ENCODE results near the gene APEH. TPM values are rescaled to one million over a fixed set of nuclear protein-coding genes. Genes with fewer than 3 reads are reported as not detected.

The APEH gene
- polyA plus RNA-seq, 3 donors: 66.1 to 105 (median 92.6) TPM

GRCh38 chr3:49657208-49657915, 16.8 kb upstream of the APEH start:
- H3K27me3 Mint-ChIP-seq (ENCODE audit: low read depth in 3 of 3): peaks cover 2 to 7% (median 6%) of the 10 kb centered on the region in 3 donors
- no peaks in the 10 kb centered on the region for H3K36me3 Mint-ChIP-seq
- H3K9me3 Mint-ChIP-seq: no peaks in the 10 kb centered on the region
- Histone ChIP-seq H3K27ac (ENCODE audit: low read depth in 1 of 2, low read length in 2 of 2) (no peak overlapping the region), H3K4me3 (replicated peaks in 1 of 3; ENCODE audit: low read depth in 2 of 3, low read length in 3 of 3) (no peak overlapping the region), H3K9me3 (replicated peaks in 1 of 2; ENCODE audit: control insufficient read depth in 1 of 2, insufficient read depth in 1 of 2, low read length in 2 of 2) (no peaks in the 10 kb centered on the region), H3K4me1 (ENCODE audit: control insufficient read depth in 1 of 2, insufficient read depth in 2 of 2, low read length in 2 of 2) (peaks cover 0 to 5% of the 10 kb centered on the region in 2 donors), H3K9ac (ENCODE audit: insufficient read depth, low read length, poor library complexity, severe bottlenecking) (no peak overlapping the region), H2AFZ (ENCODE audit: insufficient read depth, low read depth, low read length, poor library complexity, severe bottlenecking) (no peak overlapping the region), H3K36me3 (replicated peaks in 1 of 2; ENCODE audit: control insufficient read depth in 1 of 2, insufficient read depth in 2 of 2, low read length in 2 of 2) (no peaks in the 10 kb centered on the region), H3K79me2 (ENCODE audit: insufficient read depth, low read length) (no peaks in the 10 kb centered on the region), H4K20me1 (ENCODE audit: insufficient read depth, low read length) (no peaks in the 10 kb centered on the region), H3K4me2 (replicated peaks; ENCODE audit: extremely low read depth, low read length, poor library complexity, severe bottlenecking) (no peak overlapping the region), H3K27me3 (ENCODE audit: control insufficient read depth in 2 of 2, insufficient read depth in 2 of 2, low read length in 2 of 2) (peaks cover 0 to 2% of the 10 kb centered on the region in 2 donors)
- 96% methylated on average over 36 of the region's 36 CpGs for WGBS (ENCODE audit: insufficient coverage)
- peaks cover 4% of the 10 kb centered on the region for H3K4me1 Mint-ChIP-seq
- H3K27ac Mint-ChIP-seq: no peak overlapping the region
- H3K4me3 Mint-ChIP-seq: no peak overlapping the region
- no peak for DNase-seq
- intact Hi-C loops (cut with micrococcal nuclease): no loop called here
- TF ChIP-seq CTCF (IDR thresholded peaks at IDR 0.05): no peak

- intact Hi-C loops (cut with micrococcal nuclease): no loop called here
- Histone ChIP-seq H3K4me3 (replicated peaks in 1 of 3; ENCODE audit: low read depth in 2 of 3, low read length in 3 of 3) (no peak overlapping the region), H3K36me3 (replicated peaks in 1 of 2; ENCODE audit: control insufficient read depth in 1 of 2, insufficient read depth in 2 of 2, low read length in 2 of 2) (no peaks in the 10 kb centered on the region), H4K20me1 (ENCODE audit: insufficient read depth, low read length) (no peaks in the 10 kb centered on the region), H2AFZ (ENCODE audit: insufficient read depth, low read depth, low read length, poor library complexity, severe bottlenecking) (no peak overlapping the region), H3K4me2 (replicated peaks; ENCODE audit: extremely low read depth, low read length, poor library complexity, severe bottlenecking) (no peak overlapping the region), H3K9ac (ENCODE audit: insufficient read depth, low read length, poor library complexity, severe bottlenecking) (no peak overlapping the region), H3K4me1 (ENCODE audit: control insufficient read depth in 1 of 2, insufficient read depth in 2 of 2, low read length in 2 of 2) (peaks cover 0 to 7% of the 10 kb centered on the region in 2 donors), H3K27me3 (ENCODE audit: control insufficient read depth in 2 of 2, insufficient read depth in 2 of 2, low read length in 2 of 2) (peaks cover 0 to 2% of the 10 kb centered on the region in 2 donors), H3K27ac (ENCODE audit: low read depth in 1 of 2, low read length in 2 of 2) (no peak overlapping the region), H3K9me3 (replicated peaks in 1 of 2; ENCODE audit: control insufficient read depth in 1 of 2, insufficient read depth in 1 of 2, low read length in 2 of 2) (no peaks in the 10 kb centered on the region), H3K79me2 (ENCODE audit: insufficient read depth, low read length) (no peaks in the 10 kb centered on the region)
- Mint-ChIP-seq H3K36me3 (no peaks in the 10 kb centered on the region), H3K4me3 (no peak overlapping the region), H3K27ac (peak overlapping the region in 1 of 7 donors; percentile 6), H3K9me3 (no peaks in the 10 kb centered on the region), H3K27me3 (ENCODE audit: low read depth in 3 of 3) (peaks cover 2 to 7% (median 6%) of the 10 kb centered on the region in 3 donors), H3K4me1 (peaks cover 6% of the 10 kb centered on the region)
- no peak for DNase-seq
- no peak for TF ChIP-seq CTCF (IDR thresholded peaks at IDR 0.05)
- 83% methylated on average over 1 of the region's 2 CpGs for WGBS (ENCODE audit: insufficient coverage)
These were observed 15.4 kb upstream of the APEH start for GRCh38 chr3:49658711-49659110.

Data from CD14-positive monocyte (primary cell).